HepG2 (cell line): Measurements from ENCODE around the gene MORC3. TPM values are rescaled to one million over a fixed set of nuclear protein-coding genes. Genes with fewer than 3 reads are reported as not detected.

Experiments used
- ATRX ChIP-seq: sonication (generic); formaldehyde crosslinking; IDR thresholded peaks from 2 replicates; pipeline ENCODE4 v1.4.0; 2020; ENCODE audit warnings: missing genetic modification reagents, borderline replicate concordance
- BRF2 ChIP-seq: sonication (generic); formaldehyde crosslinking; IDR thresholded peaks from 2 replicates; pipeline ENCODE4 v1.8.1; 2022; ENCODE audit warnings: mild to moderate bottlenecking, missing genetic modification reagents
- CEBPG ChIP-seq: IDR thresholded peaks from 2 replicates; pipeline ENCODE4 v1.6.1; 2016
- KLF16 ChIP-seq, 2 experiments: sonication (generic) in 1 of 2; formaldehyde crosslinking in 1 of 2; IDR thresholded peaks; 2 replicates each; pipeline versions ENCODE4 v1.6.1 to v1.8.0; 2016 to 2023; ENCODE audit warnings: missing genetic modification reagents in 2 of 2, missing compliant biosample characterization in 1 of 2
- NFKBIZ ChIP-seq: IDR thresholded peaks from 2 replicates; pipeline ENCODE4 v1.6.1; 2018; ENCODE audit warnings: missing genetic modification reagents, missing compliant biosample characterization
- NFYB ChIP-seq: sonication (generic); formaldehyde crosslinking; IDR thresholded peaks from 2 replicates; pipeline ENCODE4 v1.4.0; 2020; ENCODE audit warnings: missing genetic modification reagents
- NFYC ChIP-seq: IDR thresholded peaks from 2 replicates; pipeline ENCODE4 v1.6.1; 2016; ENCODE audit warnings: missing genetic modification reagents, missing compliant biosample characterization
- NPAS2 ChIP-seq: sonication (generic); formaldehyde crosslinking; IDR thresholded peaks from 2 replicates; pipeline ENCODE4 v1.8.0; 2022; ENCODE audit warnings: mild to moderate bottlenecking, missing genetic modification reagents, borderline replicate concordance
- ONECUT2 ChIP-seq: sonication (generic); formaldehyde crosslinking; IDR thresholded peaks from 2 replicates; pipeline ENCODE4 v1.4.0; 2020; ENCODE audit warnings: missing genetic modification reagents
- RAD21 ChIP-seq: fragments of 450-650 bp; formaldehyde crosslinking; IDR thresholded peaks from 2 replicates; pipeline ENCODE4 v1.5.0; 2020; ENCODE audit warnings: mild to moderate bottlenecking
- RARA ChIP-seq: IDR thresholded peaks from 2 replicates; pipeline ENCODE4 v1.6.1; 2016; ENCODE audit warnings: missing genetic modification reagents, missing compliant biosample characterization
- RNF2 ChIP-seq: fragments of 450-650 bp; conservative IDR thresholded peaks from 2 replicates; pipeline ENCODE4 v1.6.1; 2016; ENCODE audit warnings: low read depth
- STAG1 ChIP-seq: sonication (generic); formaldehyde crosslinking; IDR thresholded peaks from 2 replicates; pipeline ENCODE4 v1.4.0; 2020; ENCODE audit warnings: missing genetic modification reagents
- STAT5B ChIP-seq: sonication (generic); formaldehyde crosslinking; IDR thresholded peaks from 2 replicates; pipeline ENCODE4 v1.4.0; 2020; ENCODE audit warnings: missing genetic modification reagents
- TBX3 ChIP-seq: fragments of 450-650 bp; IDR thresholded peaks from 2 replicates; pipeline ENCODE4 v1.6.1; 2017; ENCODE audit warnings: antibody characterized with exemption, mild to moderate bottlenecking, inconsistent platforms, borderline replicate concordance
- THAP11 ChIP-seq: IDR thresholded peaks from 2 replicates; pipeline ENCODE4 v1.6.1; 2016; ENCODE audit warnings: missing biosample characterization, missing genetic modification reagents
- TP53 ChIP-seq: sonication (generic); formaldehyde crosslinking; conservative IDR thresholded peaks from 2 replicates; pipeline ENCODE4 v1.4.0; 2020; ENCODE audit warnings: missing genetic modification reagents
- ZFP1 ChIP-seq: IDR thresholded peaks from 2 replicates; pipeline ENCODE4 v1.6.1; 2016
- ZFY ChIP-seq: sonication (generic); formaldehyde crosslinking; IDR thresholded peaks from 2 replicates; pipeline ENCODE4 v1.4.0; 2020; ENCODE audit warnings: missing genetic modification reagents
- ZNF407 ChIP-seq: sonication (generic); formaldehyde crosslinking; IDR thresholded peaks from one replicate; pipeline ENCODE4 v1.5.1; 2020; ENCODE audit warnings: mild to moderate bottlenecking, missing genetic modification reagents; ENCODE audit errors: not compliant biosample characterization
- ZNF460 ChIP-seq: sonication (generic); formaldehyde crosslinking; IDR thresholded peaks from 2 replicates; pipeline ENCODE4 v1.5.1; 2020; ENCODE audit warnings: missing genetic modification reagents, mild to moderate bottlenecking, borderline replicate concordance
- ZNF678 ChIP-seq: sonication (generic); formaldehyde crosslinking; IDR thresholded peaks from 2 replicates; pipeline ENCODE4 v1.4.0; 2020; ENCODE audit warnings: mild to moderate bottlenecking, missing genetic modification reagents
- polyA plus RNA-seq, 8 experiments: library from polyadenylated mRNA; depleted of rRNA in 3 of 8; stranded (reverse) in 7 of 8; unstranded in 1 of 8; fragments of >200 nt; fragmentation: Illumina TruSeq in 4 of 8; extraction: Trizol in 4 of 8; gene quantifications; 2 replicates each; pipeline versions ENCODE4 v1.2.1 to v1.2.3, GENCODE V29; 2011 to 2016; ENCODE audit warnings: low read depth in 4 of 8, missing spikeins in 1 of 8, mixed read lengths in 1 of 8; ENCODE audit not compliant: insufficient read depth in 1 of 8
- total RNA-seq, 5 experiments: library from RNA; depleted of rRNA; stranded (reverse); fragments of >200 nt; fragmentation: Illumina TruSeq; extraction: Trizol; gene quantifications; 2 replicates each; pipeline ENCODE4 v1.2.3, GENCODE V29; 2016; ENCODE audit warnings: low read depth in 1 of 5
- TF ChIP-seq, protein P1 (sequence below): sonication (generic); formaldehyde crosslinking; IDR thresholded peaks from 2 replicates; pipeline ENCODE4 v1.8.0; 2022; ENCODE audit warnings: mild to moderate bottlenecking, missing genetic modification reagents, moderate library complexity

MORC3 gene
- total and polyA plus RNA-seq, 2 of the 13 experiments (the other 11 are each of a cell fraction or from before 2014, with no cell fraction given), result 12.9 to 19.5 TPM

DNA sequence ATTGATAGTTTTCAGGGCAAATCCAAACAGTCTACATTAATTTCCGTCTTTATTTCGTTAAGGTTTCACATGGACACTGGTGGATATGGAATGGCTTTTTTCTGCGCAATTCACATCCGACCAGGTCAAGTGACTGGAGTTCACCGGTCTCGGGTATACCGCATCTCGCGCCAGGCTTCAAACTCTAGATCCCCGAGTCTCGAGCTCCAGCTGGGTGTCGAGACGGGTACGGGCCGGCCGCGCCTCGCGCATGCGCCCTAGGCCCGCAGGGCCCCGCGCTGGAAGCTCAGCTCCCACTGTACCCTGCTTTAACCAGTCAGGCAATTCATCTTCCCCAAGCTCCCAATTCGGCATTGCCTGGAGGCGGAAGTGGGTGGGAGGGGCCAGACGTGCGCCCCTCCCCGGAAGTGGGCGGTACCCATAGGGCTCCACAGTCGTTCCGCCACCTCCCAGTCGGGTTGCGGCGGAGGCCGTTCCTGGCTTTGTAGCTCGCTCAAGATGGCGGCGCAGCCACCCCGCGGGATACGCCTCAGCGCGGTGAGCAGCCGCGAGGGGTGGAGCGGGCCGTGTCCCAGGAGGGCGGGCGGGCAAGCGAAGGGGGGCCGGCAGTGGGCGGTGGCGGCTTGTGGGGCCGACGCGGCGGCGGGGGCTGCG, at the start of gene MORC3 (continued):
- no peak for TF ChIP-seq BRF2 (CRISPR knock-in tag)
- no peak for TF ChIP-seq STAT5B (CRISPR knock-in tag)
- no peak for TF ChIP-seq NFYB
- TF ChIP-seq STAG1 (CRISPR knock-in tag), result no peak
- no peak for TF ChIP-seq RARA (CRISPR knock-in tag)
- TF ChIP-seq ATRX (CRISPR knock-in tag), result no peak
- TF ChIP-seq ONECUT2 (CRISPR knock-in tag), result no peak
- no peak for TF ChIP-seq ZNF678
- TF ChIP-seq ZFP1 (CRISPR knock-in tag), result 0 out of 2 replicates have a peak, but pooled peaks have one; percentile 22
- peak; percentile 39 for TF ChIP-seq NFYC (CRISPR knock-in tag)
- no peak for TF ChIP-seq RAD21 (CRISPR knock-in tag)
- TF ChIP-seq THAP11, result peak; percentile 88
- TF ChIP-seq, protein P1, sequence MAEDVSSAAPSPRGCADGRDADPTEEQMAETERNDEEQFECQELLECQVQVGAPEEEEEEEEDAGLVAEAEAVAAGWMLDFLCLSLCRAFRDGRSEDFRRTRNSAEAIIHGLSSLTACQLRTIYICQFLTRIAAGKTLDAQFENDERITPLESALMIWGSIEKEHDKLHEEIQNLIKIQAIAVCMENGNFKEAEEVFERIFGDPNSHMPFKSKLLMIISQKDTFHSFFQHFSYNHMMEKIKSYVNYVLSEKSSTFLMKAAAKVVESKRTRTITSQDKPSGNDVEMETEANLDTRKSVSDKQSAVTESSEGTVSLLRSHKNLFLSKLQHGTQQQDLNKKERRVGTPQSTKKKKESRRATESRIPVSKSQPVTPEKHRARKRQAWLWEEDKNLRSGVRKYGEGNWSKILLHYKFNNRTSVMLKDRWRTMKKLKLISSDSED, result no peak
- 0 out of 2 replicates have a peak, but pooled peaks have one; percentile 18 for TF ChIP-seq TBX3
- TF ChIP-seq RNF2, result 0 out of 2 replicates have a peak, but pooled peaks have one; percentile 47
- no peak for TF ChIP-seq NPAS2 (CRISPR knock-in tag)
- TF ChIP-seq NFKBIZ (CRISPR knock-in tag), result no peak
- peak; percentile 14 for TF ChIP-seq ZNF407 (CRISPR knock-in tag)
- no peak for TF ChIP-seq ZFY (CRISPR knock-in tag)
- TF ChIP-seq KLF16 (CRISPR knock-in tag; IDR thresholded peaks at IDR 0.05), result no peak
- TF ChIP-seq ZNF460 (CRISPR knock-in tag), result no peak
- no peak for TF ChIP-seq TP53 (CRISPR knock-in tag)
- TF ChIP-seq CEBPG, result peak; percentile 36; the same call in 1 of the 2 replicates
